Erythroblast (primary cell): ENCODE results near the gene CTNNA3.

Experiments used
- GATA1 ChIP-seq: IDR thresholded peaks from 2 replicates; pipeline ENCODE4 v1.6.1; 2011; ENCODE audit warnings: low read depth, mild to moderate bottlenecking, control low read depth, low read length, moderate library complexity
- POLR2A ChIP-seq: IDR thresholded peaks from 2 replicates; pipeline ENCODE4 v1.6.1; 2011; ENCODE audit warnings: mild to moderate bottlenecking, low read length

GRCh38 chr10:67602268-67602950 lies 93.6 kb downstream of the CTNNA3 start:
- no peak for TF ChIP-seq POLR2A
- TF ChIP-seq GATA1: no peak
